ENCODE results near the gene NOS2. TPM values are rescaled to one million over a fixed set of nuclear protein-coding genes. Genes with fewer than 3 reads are reported as not detected.
"Not testable (repeated sequence)": the region's sequence is repeated elsewhere in the genome, so short reads cannot be mapped to it uniquely, and the experiment has no call there.

Gene NOS2
- under 0.01 TPM in 1 of 2 replicates, not detected in the other for total RNA-seq
- not detected in 2 replicates for polyA plus RNA-seq
- polyA plus RNA-seq (2012): not detected in 2 replicates
- polyA minus RNA-seq (ENCODE audit: low replicate concordance): not detected in 2 replicates

- Histone ChIP-seq H3K9me3 (ENCODE audit: control insufficient read depth, insufficient read depth, low read depth, low read length) (no peaks in the 10 kb centered on the region), H3K36me3 (ENCODE audit: control insufficient read depth, insufficient read depth, low read length) (no peaks in the 10 kb centered on the region), H3K4me2 (ENCODE audit: extremely low read depth, insufficient read depth, low read length) (no peak within 1 kb of the TSS), H3K27ac (ENCODE audit: insufficient read depth, low read length) (no peak within 1 kb of the TSS), H3K27me3 (ENCODE audit: control insufficient read depth, insufficient read depth, low read length) (no peaks in the 10 kb centered on the region), H2AFZ (ENCODE audit: low read length) (no peak within 1 kb of the TSS), H3K79me2 (ENCODE audit: control insufficient read depth, insufficient read depth, low read length) (no peaks in the 10 kb centered on the region), H3K4me3 (replicated peaks in 1 of 4; ENCODE audit: control extremely low read depth in 1 of 4, insufficient read depth in 1 of 4, low read depth in 3 of 4, low read length in 4 of 4) (no peak within 1 kb of the TSS), H3K9ac (ENCODE audit: insufficient read depth, low read length) (no peak within 1 kb of the TSS), H3K4me1 (ENCODE audit: control insufficient read depth, extremely low read depth, insufficient read depth, low read length) (no peaks in the 10 kb centered on the region), H4K20me1 (ENCODE audit: control insufficient read depth, extremely low read depth, insufficient read depth, low read length) (no peaks in the 10 kb centered on the region)
- no peak for TF ChIP-seq CTCF (conservative IDR thresholded peaks at IDR 0.05 in 1 of 2, IDR thresholded peaks at IDR 0.05 in 1 of 2; ENCODE audit: low read depth in 1 of 2, low read length in 2 of 2)
- TF ChIP-seq EZH2 (IDR thresholded peaks at IDR 0.05; ENCODE audit: low read length, missing control alignments): no peak
- no peak for DNase-seq (ENCODE audit: low read depth in 2 of 2)
Observed at GRCh38 chr17:27800522-27800921, at the start of gene NOS2. NOS2 (minus strand) TSS chr17:27800529; CDS start chr17:27798809, 1,720 bp downstream.

GRCh38 chr17:27849474-27850185, 49.3 kb upstream of the NOS2 start:
- H4K20me1 ChIP-seq (ENCODE audit: control insufficient read depth, extremely low read depth, insufficient read depth, low read length): no peaks in the 10 kb centered on the region
- no peak for TF ChIP-seq EZH2 (IDR thresholded peaks at IDR 0.05; ENCODE audit: low read length, missing control alignments)
- no peak for TF ChIP-seq CTCF (conservative IDR thresholded peaks at IDR 0.05 in 1 of 2, IDR thresholded peaks at IDR 0.05 in 1 of 2; ENCODE audit: low read depth in 1 of 2, low read length in 2 of 2)
- H2AFZ ChIP-seq (ENCODE audit: low read length): no peak overlapping the region
- H3K4me3 ChIP-seq (replicated peaks in 1 of 4; ENCODE audit: control extremely low read depth in 1 of 4, insufficient read depth in 1 of 4, low read depth in 3 of 4, low read length in 4 of 4): no peak overlapping the region
- H3K27ac ChIP-seq (ENCODE audit: insufficient read depth, low read length): no peak overlapping the region
- no peak for DNase-seq (ENCODE audit: low read depth in 2 of 2)
- H3K4me2 ChIP-seq (ENCODE audit: extremely low read depth, insufficient read depth, low read length): no peak overlapping the region
- no peaks in the 10 kb centered on the region for H3K79me2 ChIP-seq (ENCODE audit: control insufficient read depth, insufficient read depth, low read length)
- no peaks in the 10 kb centered on the region for H3K4me1 ChIP-seq (ENCODE audit: control insufficient read depth, extremely low read depth, insufficient read depth, low read length)
- no peak overlapping the region for H3K9ac ChIP-seq (ENCODE audit: insufficient read depth, low read length)
- H3K36me3 ChIP-seq (ENCODE audit: control insufficient read depth, insufficient read depth, low read length): no peaks in the 10 kb centered on the region
- H3K27me3 ChIP-seq (ENCODE audit: control insufficient read depth, insufficient read depth, low read length): no peaks in the 10 kb centered on the region
- no peaks in the 10 kb centered on the region for H3K9me3 ChIP-seq (ENCODE audit: control insufficient read depth, insufficient read depth, low read depth, low read length)

GRCh38 chr17:27848931-27849330, 48.6 kb upstream of the NOS2 start:
- H3K27me3 ChIP-seq (ENCODE audit: control insufficient read depth, insufficient read depth, low read length): no peaks in the 10 kb centered on the region
- no peak overlapping the region for H3K27ac ChIP-seq (ENCODE audit: insufficient read depth, low read length)
- no peaks in the 10 kb centered on the region for H3K9me3 ChIP-seq (ENCODE audit: control insufficient read depth, insufficient read depth, low read depth, low read length)
- no peak overlapping the region for H3K4me3 ChIP-seq (replicated peaks in 1 of 4; ENCODE audit: control extremely low read depth in 1 of 4, insufficient read depth in 1 of 4, low read depth in 3 of 4, low read length in 4 of 4)
- H3K9ac ChIP-seq (ENCODE audit: insufficient read depth, low read length): no peak overlapping the region
- H3K4me1 ChIP-seq (ENCODE audit: control insufficient read depth, extremely low read depth, insufficient read depth, low read length): no peaks in the 10 kb centered on the region
- DNase-seq (ENCODE audit: low read depth in 2 of 2): no peak
- no peaks in the 10 kb centered on the region for H4K20me1 ChIP-seq (ENCODE audit: control insufficient read depth, extremely low read depth, insufficient read depth, low read length)
- H2AFZ ChIP-seq (ENCODE audit: low read length): no peak overlapping the region
- H3K79me2 ChIP-seq (ENCODE audit: control insufficient read depth, insufficient read depth, low read length): no peaks in the 10 kb centered on the region
- no peak overlapping the region for H3K4me2 ChIP-seq (ENCODE audit: extremely low read depth, insufficient read depth, low read length)
- H3K36me3 ChIP-seq (ENCODE audit: control insufficient read depth, insufficient read depth, low read length): no peaks in the 10 kb centered on the region
- TF ChIP-seq EZH2 (IDR thresholded peaks at IDR 0.05; ENCODE audit: low read length, missing control alignments) (no peak), CTCF (conservative IDR thresholded peaks at IDR 0.05 in 1 of 2, IDR thresholded peaks at IDR 0.05 in 1 of 2; ENCODE audit: low read depth in 1 of 2, low read length in 2 of 2) (no peak)

GRCh38 chr17:27846808-27847307, 46.5 kb upstream of the NOS2 start:
- H3K27ac ChIP-seq (ENCODE audit: insufficient read depth, low read length); H3K36me3 ChIP-seq (ENCODE audit: control insufficient read depth, insufficient read depth, low read length); H3K79me2 ChIP-seq (ENCODE audit: control insufficient read depth, insufficient read depth, low read length): not testable (repeated sequence)

More at GRCh38 chr17:27846808-27847307, 46.5 kb upstream of the NOS2 start:
- H2AFZ ChIP-seq (ENCODE audit: low read length); H3K4me2 ChIP-seq (ENCODE audit: extremely low read depth, insufficient read depth, low read length); H3K4me3 ChIP-seq (replicated peaks in 1 of 4; ENCODE audit: control extremely low read depth in 1 of 4, insufficient read depth in 1 of 4, low read depth in 3 of 4, low read length in 4 of 4); DNase-seq (ENCODE audit: low read depth in 2 of 2); H4K20me1 ChIP-seq (ENCODE audit: control insufficient read depth, extremely low read depth, insufficient read depth, low read length); H3K9ac ChIP-seq (ENCODE audit: insufficient read depth, low read length); H3K27me3 ChIP-seq (ENCODE audit: control insufficient read depth, insufficient read depth, low read length); H3K4me1 ChIP-seq (ENCODE audit: control insufficient read depth, extremely low read depth, insufficient read depth, low read length); H3K9me3 ChIP-seq (ENCODE audit: control insufficient read depth, insufficient read depth, low read depth, low read length): not testable (repeated sequence)
